Activated CD8-positive, alpha-beta T cell treated with anti-CD3 and anti-CD28 coated beads for 36 hours (primary cell): ENCODE results near the gene FAF1. TPM values are rescaled to one million over a fixed set of nuclear protein-coding genes. Genes with fewer than 3 reads are reported as not detected.
A peak's percentile ranks its signal among the peaks of the same experiment; 100 is the strongest.

Source experiments
- ATAC-seq: fragments of 200-7000 bp; cut with Tn5 transposase; one replicate; pipeline ENCODE4 v1.10.0; 2021; ENCODE audit warnings: mild to moderate bottlenecking, moderate library complexity
- CTCF ChIA-PET: fragments of 350-600 bp; sonication (Branson Sonifier 250); formaldehyde crosslinking; loops from one replicate; lab custom pipeline; 2021; ENCODE audit warnings: antibody characterized with exemption; lab: Charles Lee
- POLR2A ChIA-PET: fragments of 350-600 bp; sonication (Branson Sonifier 250); formaldehyde crosslinking; loops from one replicate; lab custom pipeline; 2021; ENCODE audit warnings: antibody characterized with exemption; lab: Charles Lee
- DNase-seq: peaks from one replicate; pipeline ENCODE4 v3.0.0-alpha.2; 2020
- H3K27ac Mint-ChIP-seq: one replicate; pipeline ENCODE4 v1.8.0; 2021; ENCODE audit warnings: mild to moderate bottlenecking, mixed read lengths
- H3K27me3 Mint-ChIP-seq: one replicate; pipeline ENCODE4 v1.8.0; 2021; ENCODE audit warnings: mixed read lengths
- H3K36me3 Mint-ChIP-seq: one replicate; pipeline ENCODE4 v1.8.0; 2021; ENCODE audit warnings: low read depth, mixed read lengths
- H3K4me1 Mint-ChIP-seq: one replicate; pipeline ENCODE4 v1.8.0; 2021; ENCODE audit warnings: low read depth, mixed read lengths
- H3K4me3 Mint-ChIP-seq: one replicate; pipeline ENCODE4 v1.8.0; 2021; ENCODE audit warnings: mild to moderate bottlenecking, moderate library complexity, mixed read lengths
- H3K9me3 Mint-ChIP-seq: one replicate; pipeline ENCODE4 v1.8.0; 2021; ENCODE audit warnings: mixed read lengths
- intact Hi-C: fragments of 100-400 bp; cut with micrococcal nuclease; formaldehyde crosslinking; loops from one replicate; pipeline ENCODE4 v1.10.0; 2022
- total RNA-seq, 2 experiments: library from RNA; stranded (reverse); gene quantifications; one replicate each; pipeline ENCODE4 v1.2.3, GENCODE V29; 2021
- TF ChIP-seq, protein P1 (sequence below): fragments of 200-600 bp; IDR thresholded peaks from one replicate; pipeline ENCODE4 v1.8.0; 2022; ENCODE audit warnings: antibody characterized with exemption, mild to moderate bottlenecking

FAF1 gene
- total RNA-seq, 2 experiments from 2014 or later, result 82.2 to 87.0 TPM

DNA sequence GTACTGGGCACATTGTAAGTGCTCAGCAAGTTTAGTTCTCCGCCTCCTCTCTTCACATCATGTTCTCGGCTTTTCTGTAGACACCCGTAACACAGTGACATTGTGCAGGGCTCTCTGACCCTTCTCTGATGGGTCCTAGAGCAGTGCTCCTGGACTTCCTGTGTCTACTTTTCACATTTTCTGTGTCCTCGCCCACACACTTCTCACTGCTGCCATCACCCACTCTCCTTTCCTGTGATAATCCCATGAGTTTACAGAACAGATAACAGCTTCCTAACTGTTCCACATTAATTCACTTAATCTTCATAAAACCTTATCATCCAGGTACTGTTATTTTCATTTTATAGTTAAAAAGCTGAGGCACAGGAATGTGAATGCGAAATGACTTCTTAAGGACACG is 523.6 kb downstream of the FAF1 start:
- no peak overlapping the region for H3K4me3 Mint-ChIP-seq
- TF ChIP-seq, protein P1, sequence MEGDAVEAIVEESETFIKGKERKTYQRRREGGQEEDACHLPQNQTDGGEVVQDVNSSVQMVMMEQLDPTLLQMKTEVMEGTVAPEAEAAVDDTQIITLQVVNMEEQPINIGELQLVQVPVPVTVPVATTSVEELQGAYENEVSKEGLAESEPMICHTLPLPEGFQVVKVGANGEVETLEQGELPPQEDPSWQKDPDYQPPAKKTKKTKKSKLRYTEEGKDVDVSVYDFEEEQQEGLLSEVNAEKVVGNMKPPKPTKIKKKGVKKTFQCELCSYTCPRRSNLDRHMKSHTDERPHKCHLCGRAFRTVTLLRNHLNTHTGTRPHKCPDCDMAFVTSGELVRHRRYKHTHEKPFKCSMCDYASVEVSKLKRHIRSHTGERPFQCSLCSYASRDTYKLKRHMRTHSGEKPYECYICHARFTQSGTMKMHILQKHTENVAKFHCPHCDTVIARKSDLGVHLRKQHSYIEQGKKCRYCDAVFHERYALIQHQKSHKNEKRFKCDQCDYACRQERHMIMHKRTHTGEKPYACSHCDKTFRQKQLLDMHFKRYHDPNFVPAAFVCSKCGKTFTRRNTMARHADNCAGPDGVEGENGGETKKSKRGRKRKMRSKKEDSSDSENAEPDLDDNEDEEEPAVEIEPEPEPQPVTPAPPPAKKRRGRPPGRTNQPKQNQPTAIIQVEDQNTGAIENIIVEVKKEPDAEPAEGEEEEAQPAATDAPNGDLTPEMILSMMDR, result no peak
- H3K4me1 Mint-ChIP-seq, result no peaks in the 10 kb centered on the region
- ChIA-PET POLR2A (no interaction called here), CTCF (interaction anchor here (1.0 kb wide), 1 partner anchor 17 kb away, joined by 5 read pairs; no protein-coding TSS in a partner anchor)
- no peak overlapping the region for H3K27ac Mint-ChIP-seq
- H3K9me3 Mint-ChIP-seq, result no peaks in the 10 kb centered on the region
- no peak for DNase-seq
- no peak for ATAC-seq
- H3K36me3 Mint-ChIP-seq, result peaks cover 21% of the 10 kb centered on the region
- intact Hi-C loops, result no loop called here
- peaks cover 8% of the 10 kb centered on the region for H3K27me3 Mint-ChIP-seq

DNA sequence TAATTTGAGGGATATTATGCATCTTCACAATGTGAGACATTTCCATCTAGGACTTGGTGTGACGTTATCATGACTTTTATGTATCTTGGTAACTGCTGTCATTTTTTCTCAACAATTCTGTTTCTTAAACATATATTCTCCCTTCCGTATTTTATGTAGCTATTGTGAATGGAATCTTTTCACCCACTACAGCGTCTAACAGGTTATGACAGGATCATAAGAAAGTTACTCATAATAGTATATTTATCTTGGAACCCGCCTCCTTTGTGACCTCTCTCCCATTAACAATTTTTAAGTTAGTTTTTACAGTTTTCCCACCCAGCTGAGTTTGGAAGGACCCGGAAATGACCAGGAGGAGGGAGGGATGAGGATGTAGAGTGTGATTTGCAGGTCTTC is 530.1 kb downstream of the FAF1 start:
- H3K9me3 Mint-ChIP-seq, result no peaks in the 10 kb centered on the region
- CTCF ChIA-PET, result interaction anchor here (1.0 kb wide), 2 partner anchors 14 to 82 kb away, joined by 3 read pairs; no protein-coding TSS in a partner anchor

DNA sequence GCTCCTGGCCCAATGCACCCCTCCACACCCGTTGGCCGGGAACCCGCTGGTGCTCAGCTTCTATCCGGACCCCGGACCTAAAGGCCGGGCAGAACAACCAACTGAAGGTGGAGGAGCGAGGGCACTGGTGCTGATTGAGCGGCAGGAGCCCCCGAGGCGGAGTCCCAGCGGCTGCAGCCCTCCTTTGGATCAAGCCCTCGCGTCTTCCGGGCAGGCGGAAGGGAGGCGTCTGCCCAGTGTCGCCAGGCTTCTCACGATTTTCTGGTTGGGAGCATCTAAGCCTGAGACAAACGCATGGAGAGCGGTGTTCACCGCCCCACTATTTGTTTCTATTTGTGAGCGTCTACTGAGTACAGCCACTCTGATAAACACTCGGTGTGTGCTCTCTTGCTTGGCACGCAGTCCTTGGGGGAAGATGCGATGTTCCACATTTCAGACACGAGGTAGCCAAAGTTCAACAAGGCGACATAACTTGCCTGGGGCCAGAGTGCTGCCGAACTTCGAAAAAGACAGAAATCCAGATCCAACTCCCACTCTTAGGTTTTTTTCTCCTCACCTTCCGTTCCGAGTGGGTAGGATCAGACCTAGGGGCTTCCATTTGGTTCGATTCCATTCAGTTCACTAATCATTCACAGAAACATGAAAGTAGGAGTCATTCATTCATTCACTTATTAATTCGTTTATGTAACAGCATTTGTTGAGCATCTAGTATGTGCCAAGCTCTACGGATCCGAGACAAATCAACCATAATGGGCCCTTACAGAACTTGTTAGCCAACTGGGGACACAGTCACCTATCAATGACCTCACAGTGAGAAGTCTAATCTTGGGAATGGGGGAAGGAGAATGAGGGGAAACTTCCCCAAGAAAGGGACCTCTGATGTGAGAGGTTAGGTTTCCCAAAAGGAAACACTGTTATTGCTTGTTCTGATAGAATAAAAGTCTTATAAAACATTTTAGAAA is 532.0 kb downstream of the FAF1 start:
- Mint-ChIP-seq H3K4me1 (peaks cover 30% of the 10 kb centered on the region), H3K9me3 (no peaks in the 10 kb centered on the region), H3K36me3 (no peaks in the 10 kb centered on the region), H3K27ac (no peak overlapping the region), H3K27me3 (peaks cover 76% of the 10 kb centered on the region), H3K4me3 (no peak overlapping the region)
- DNase-seq, result no peak
- no peak for ATAC-seq
- POLR2A ChIA-PET, result no interaction called here
- CTCF ChIA-PET, result no interaction called here
- intact Hi-C loops, result no loop called here
- TF ChIP-seq, protein P1, result no peak

More for the DNA sequence above, 530.1 kb downstream of the FAF1 start:
- POLR2A ChIA-PET, result no interaction called here
- TF ChIP-seq, protein P1, result no peak
- ATAC-seq (no peak), DNase-seq (no peak)
- Mint-ChIP-seq H3K4me3 (no peak overlapping the region), H3K27me3 (peaks cover 60% of the 10 kb centered on the region), H3K4me1 (peaks cover 16% of the 10 kb centered on the region), H3K36me3 (no peaks in the 10 kb centered on the region), H3K27ac (no peak overlapping the region)
- intact Hi-C loops, result no loop called here

DNA sequence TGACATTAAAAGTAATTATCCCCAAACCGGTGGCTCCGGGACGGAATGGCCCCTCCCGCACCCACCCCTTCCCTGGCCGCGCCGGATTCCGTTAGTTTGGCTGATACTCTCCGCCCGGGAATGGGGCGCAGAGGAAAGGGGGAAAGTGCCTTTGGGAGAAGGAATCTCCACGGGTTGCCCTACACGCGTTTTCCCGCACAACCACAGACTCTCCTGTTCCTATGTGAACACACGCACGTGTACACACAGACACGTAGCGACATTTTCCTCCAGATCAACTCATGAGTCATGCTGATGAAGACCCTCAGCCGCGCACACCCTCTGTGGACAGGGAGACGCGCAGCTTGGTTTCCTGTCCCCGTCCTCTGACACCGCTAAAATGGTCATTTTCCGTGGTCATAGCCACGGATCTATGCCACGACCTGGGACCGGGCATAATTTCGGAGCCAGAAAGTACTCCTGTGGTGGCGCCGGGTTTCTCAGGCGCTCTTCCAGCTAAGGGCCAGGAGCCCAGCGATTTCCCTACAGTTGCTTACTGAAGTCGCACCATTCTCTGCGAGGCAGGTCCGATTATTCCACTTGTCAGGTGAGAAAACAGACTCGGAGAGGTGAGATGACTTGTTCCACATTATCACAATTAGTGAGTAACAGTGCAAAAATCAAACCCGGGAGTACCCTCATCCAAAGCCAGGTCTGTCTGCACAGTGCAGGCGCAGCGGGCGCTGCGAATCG is 532.8 kb downstream of the FAF1 start:
- DNase-seq (no peak), ATAC-seq (no peak)
- H3K4me1 Mint-ChIP-seq, result peaks cover 34% of the 10 kb centered on the region
- no peak overlapping the region for H3K27ac Mint-ChIP-seq
- H3K27me3 Mint-ChIP-seq, result peaks cover 82% of the 10 kb centered on the region
- no peaks in the 10 kb centered on the region for H3K9me3 Mint-ChIP-seq
- ChIA-PET POLR2A (no interaction called here), CTCF (no interaction called here)
- intact Hi-C loops, result no loop called here
- H3K36me3 Mint-ChIP-seq, result no peaks in the 10 kb centered on the region
- TF ChIP-seq, protein P1, result no peak
- H3K4me3 Mint-ChIP-seq, result peak overlapping the region; percentile 16
